ENCODE measurements around the gene VPS45.

Gene VPS45

GRCh38 chr1:150102986-150103385 lies 35.4 kb downstream of the VPS45 start:
- H3K4me1 ChIP-seq (ENCODE audit: insufficient read depth, low read length) = no peaks in the 10 kb centered on the region
- H3K27me3 ChIP-seq (ENCODE audit: control insufficient read depth in 1 of 2, insufficient read depth in 2 of 2, low read length in 2 of 2) = no peaks in the 10 kb centered on the region
- H3K9me3 ChIP-seq (ENCODE audit: low read length) = no peaks in the 10 kb centered on the region
- no peak overlapping the region for H3K4me3 ChIP-seq (ENCODE audit: low read depth in 1 of 2, low read length in 2 of 2)
- H3K36me3 ChIP-seq (ENCODE audit: insufficient read depth, low read length) = peaks cover 4% of the 10 kb centered on the region
- H3K27ac ChIP-seq (ENCODE audit: low read depth, low read length) = no peak overlapping the region
- no peak overlapping the region for H3K9ac ChIP-seq (ENCODE audit: low read length)

DNA sequence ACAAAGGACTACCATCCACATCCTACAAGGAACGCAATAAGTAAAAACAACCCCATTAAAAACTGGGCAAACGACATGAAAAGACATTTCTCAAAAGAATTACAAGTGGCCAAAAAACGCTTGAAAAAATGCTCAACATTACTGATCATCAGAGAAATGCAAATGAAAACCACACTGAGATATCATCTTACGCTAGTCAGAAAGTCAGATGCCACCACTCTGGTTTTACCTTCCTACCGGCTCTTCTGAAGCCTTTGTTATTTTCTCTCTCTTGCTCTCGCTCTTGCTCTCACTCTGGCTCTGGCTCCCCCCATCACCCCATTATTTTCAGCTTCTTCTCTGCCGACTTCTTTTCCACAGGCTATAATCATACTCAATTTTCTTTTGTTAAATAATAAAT lies 38.8 kb downstream of the VPS45 start:
- no peaks in the 10 kb centered on the region for H3K9me3 ChIP-seq (ENCODE audit: low read length)
- no peaks in the 10 kb centered on the region for H3K4me1 ChIP-seq (ENCODE audit: insufficient read depth, low read length)
- H3K27me3 ChIP-seq (ENCODE audit: control insufficient read depth in 1 of 2, insufficient read depth in 2 of 2, low read length in 2 of 2) = no peaks in the 10 kb centered on the region
- H3K4me3 ChIP-seq (ENCODE audit: low read depth in 1 of 2, low read length in 2 of 2) = no peak overlapping the region
- H3K9ac ChIP-seq (ENCODE audit: low read length) = no peak overlapping the region
- no peak overlapping the region for H3K27ac ChIP-seq (ENCODE audit: low read depth, low read length)
- H3K36me3 ChIP-seq (ENCODE audit: insufficient read depth, low read length) = no peaks in the 10 kb centered on the region

DNA sequence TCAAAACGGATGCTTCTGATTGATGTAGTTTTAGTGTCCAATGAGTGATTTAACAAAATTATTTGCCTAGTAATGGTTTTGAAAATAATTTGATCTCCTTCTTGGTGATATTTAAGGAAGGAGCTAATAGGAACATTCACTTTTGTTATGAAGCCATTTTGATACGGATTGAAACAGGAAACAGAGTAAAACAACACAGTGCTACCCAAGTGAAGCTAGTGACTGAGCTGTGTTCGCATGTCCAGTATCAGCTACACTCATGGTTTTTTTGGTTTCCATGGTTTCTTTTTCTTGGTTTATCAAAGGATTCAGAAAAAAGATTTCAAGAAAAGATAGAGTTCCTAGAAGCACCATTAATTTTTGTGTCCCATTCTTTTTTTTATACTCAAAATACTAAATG lies 42.0 kb downstream of the VPS45 start:
- Histone ChIP-seq H3K27ac (ENCODE audit: low read depth, low read length) (no peak overlapping the region), H3K27me3 (ENCODE audit: control insufficient read depth in 1 of 2, insufficient read depth in 2 of 2, low read length in 2 of 2) (no peaks in the 10 kb centered on the region), H3K9ac (ENCODE audit: low read length) (no peak overlapping the region), H3K4me3 (ENCODE audit: low read depth in 1 of 2, low read length in 2 of 2) (no peak overlapping the region), H3K36me3 (ENCODE audit: insufficient read depth, low read length) (peaks cover 8% of the 10 kb centered on the region), H3K4me1 (ENCODE audit: insufficient read depth, low read length) (no peaks in the 10 kb centered on the region), H3K9me3 (ENCODE audit: low read length) (no peaks in the 10 kb centered on the region)

GRCh38 chr1:150110116-150110515 lies 42.5 kb downstream of the VPS45 start:
- H3K4me1 ChIP-seq (ENCODE audit: insufficient read depth, low read length) = no peaks in the 10 kb centered on the region
- no peak overlapping the region for H3K4me3 ChIP-seq (ENCODE audit: low read depth in 1 of 2, low read length in 2 of 2)
- no peaks in the 10 kb centered on the region for H3K9me3 ChIP-seq (ENCODE audit: low read length)
- no peaks in the 10 kb centered on the region for H3K27me3 ChIP-seq (ENCODE audit: control insufficient read depth in 1 of 2, insufficient read depth in 2 of 2, low read length in 2 of 2)
- no peak overlapping the region for H3K9ac ChIP-seq (ENCODE audit: low read length)
- H3K27ac ChIP-seq (ENCODE audit: low read depth, low read length) = no peak overlapping the region
- peaks cover 8% of the 10 kb centered on the region for H3K36me3 ChIP-seq (ENCODE audit: insufficient read depth, low read length)

DNA sequence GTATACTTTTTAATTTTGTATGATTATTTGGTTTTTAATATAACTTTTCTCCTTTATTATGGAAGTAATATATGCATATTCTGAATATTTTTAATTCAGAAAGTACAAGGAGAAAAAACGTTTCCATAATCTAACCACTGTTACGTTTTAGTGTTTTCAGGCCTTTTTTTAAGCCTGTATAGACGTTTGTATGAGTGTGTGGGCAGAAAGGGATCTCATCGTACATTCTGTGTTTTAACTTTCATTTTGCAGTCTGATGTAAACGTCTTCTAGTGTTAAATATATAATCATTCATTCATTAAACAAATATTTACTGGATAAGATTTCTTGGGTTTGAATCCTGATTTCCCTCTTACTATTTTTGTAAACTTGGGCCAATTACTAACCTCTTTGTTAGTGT lies 44.1 kb downstream of the VPS45 start:
- Histone ChIP-seq H3K9me3 (ENCODE audit: low read length) (no peaks in the 10 kb centered on the region), H3K36me3 (ENCODE audit: insufficient read depth, low read length) (peaks cover 8% of the 10 kb centered on the region), H3K27ac (ENCODE audit: low read depth, low read length) (no peak overlapping the region), H3K27me3 (ENCODE audit: control insufficient read depth in 1 of 2, insufficient read depth in 2 of 2, low read length in 2 of 2) (no peaks in the 10 kb centered on the region), H3K9ac (ENCODE audit: low read length) (no peak overlapping the region), H3K4me3 (ENCODE audit: low read depth in 1 of 2, low read length in 2 of 2) (no peak overlapping the region), H3K4me1 (ENCODE audit: insufficient read depth, low read length) (no peaks in the 10 kb centered on the region)

GRCh38 chr1:150115121-150115520 lies 47.5 kb downstream of the VPS45 start:
- Histone ChIP-seq H3K27ac (ENCODE audit: low read depth, low read length) (no peak overlapping the region), H3K4me1 (ENCODE audit: insufficient read depth, low read length) (no peaks in the 10 kb centered on the region), H3K4me3 (ENCODE audit: low read depth in 1 of 2, low read length in 2 of 2) (no peak overlapping the region), H3K36me3 (ENCODE audit: insufficient read depth, low read length) (peaks cover 8% of the 10 kb centered on the region), H3K9me3 (ENCODE audit: low read length) (no peaks in the 10 kb centered on the region), H3K9ac (ENCODE audit: low read length) (no peak overlapping the region), H3K27me3 (ENCODE audit: control insufficient read depth in 1 of 2, insufficient read depth in 2 of 2, low read length in 2 of 2) (no peaks in the 10 kb centered on the region)

DNA sequence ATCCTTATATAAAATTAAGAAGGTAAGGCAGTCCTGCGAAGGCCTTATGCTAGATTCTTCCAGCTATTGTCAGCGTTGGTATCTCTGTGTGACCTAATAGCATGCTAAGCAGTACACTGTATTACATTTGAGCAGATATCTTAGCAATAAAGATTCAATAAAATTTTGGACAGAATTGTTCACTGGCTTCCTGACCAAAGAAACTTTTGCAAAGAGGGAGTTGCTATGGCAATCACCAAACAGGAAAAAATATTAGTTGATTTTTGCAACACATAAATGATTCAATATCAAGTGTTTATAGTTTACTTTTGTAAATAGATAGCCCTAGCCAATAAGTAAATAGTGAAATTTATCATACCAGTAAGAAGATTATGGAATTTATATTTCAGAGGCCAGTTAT lies 51.1 kb downstream of the VPS45 start:
- Histone ChIP-seq H3K27ac (ENCODE audit: low read depth, low read length) (no peak overlapping the region), H3K4me3 (ENCODE audit: low read depth in 1 of 2, low read length in 2 of 2) (no peak overlapping the region), H3K9ac (ENCODE audit: low read length) (no peak overlapping the region), H3K27me3 (ENCODE audit: control insufficient read depth in 1 of 2, insufficient read depth in 2 of 2, low read length in 2 of 2) (no peaks in the 10 kb centered on the region), H3K4me1 (ENCODE audit: insufficient read depth, low read length) (no peaks in the 10 kb centered on the region), H3K36me3 (ENCODE audit: insufficient read depth, low read length) (no peaks in the 10 kb centered on the region), H3K9me3 (ENCODE audit: low read length) (no peaks in the 10 kb centered on the region)

DNA sequence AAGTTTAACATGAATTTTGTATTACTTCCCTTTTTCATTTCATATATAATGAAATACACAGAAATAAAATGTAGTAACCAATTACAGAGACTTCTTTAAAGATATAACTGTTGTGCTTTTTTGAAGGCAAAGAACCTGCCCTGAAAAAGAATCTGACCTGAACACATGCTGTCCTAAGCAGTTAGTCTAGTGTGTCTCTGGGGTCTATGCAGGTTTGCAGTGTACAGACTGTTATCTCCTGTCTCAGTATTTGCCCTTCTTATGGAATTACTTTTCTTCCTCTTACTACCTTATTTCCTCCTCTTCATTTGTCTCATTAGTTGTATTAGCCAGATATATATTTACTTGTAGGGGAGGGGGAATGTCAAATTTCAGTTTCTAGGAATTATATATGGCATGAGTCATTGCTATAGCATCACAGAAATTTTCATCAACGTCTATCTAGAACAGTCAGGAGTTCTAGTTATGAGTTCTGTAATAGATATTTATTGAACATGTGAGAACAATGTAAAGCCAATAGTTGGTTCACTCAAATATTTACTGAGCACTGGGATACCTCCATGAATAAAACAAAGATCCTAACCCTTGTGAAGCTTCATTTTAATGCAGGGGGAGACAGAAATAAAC lies 53.8 kb downstream of the VPS45 start:
- no peaks in the 10 kb centered on the region for H3K4me1 ChIP-seq (ENCODE audit: insufficient read depth, low read length)

DNA sequence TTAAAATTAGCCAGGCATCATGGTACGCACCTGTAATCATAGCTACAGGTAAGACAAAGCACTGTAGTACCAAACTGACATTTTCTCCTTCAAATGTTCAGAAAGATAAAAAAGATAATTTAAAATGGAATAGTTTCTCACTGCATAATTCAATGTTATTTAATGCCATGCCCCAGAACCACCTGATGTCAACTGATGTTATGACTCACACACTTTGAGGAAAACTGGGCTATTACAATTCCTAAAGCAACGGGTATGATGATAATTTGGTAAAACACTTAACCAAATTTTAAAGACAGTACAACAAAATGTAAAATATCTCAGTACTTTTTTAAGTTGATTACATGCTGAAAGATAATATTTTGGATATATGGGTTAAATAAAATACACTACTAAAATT lies 59.2 kb downstream of the VPS45 start:
- H3K27ac ChIP-seq (ENCODE audit: low read depth, low read length) = no peak overlapping the region
- no peaks in the 10 kb centered on the region for H3K9me3 ChIP-seq (ENCODE audit: low read length)
- H3K9ac ChIP-seq (ENCODE audit: low read length) = no peak overlapping the region
- no peaks in the 10 kb centered on the region for H3K27me3 ChIP-seq (ENCODE audit: control insufficient read depth in 1 of 2, insufficient read depth in 2 of 2, low read length in 2 of 2)
- peaks cover 5% of the 10 kb centered on the region for H3K4me1 ChIP-seq (ENCODE audit: insufficient read depth, low read length)
- H3K4me3 ChIP-seq (ENCODE audit: low read depth in 1 of 2, low read length in 2 of 2) = no peak overlapping the region
- H3K36me3 ChIP-seq (ENCODE audit: insufficient read depth, low read length) = no peaks in the 10 kb centered on the region

More for the DNA sequence above, 53.8 kb downstream of the VPS45 start:
- no peaks in the 10 kb centered on the region for H3K9me3 ChIP-seq (ENCODE audit: low read length)
- H3K4me3 ChIP-seq (ENCODE audit: low read depth in 1 of 2, low read length in 2 of 2) = no peak overlapping the region
- no peak overlapping the region for H3K9ac ChIP-seq (ENCODE audit: low read length)
- H3K27me3 ChIP-seq (ENCODE audit: control insufficient read depth in 1 of 2, insufficient read depth in 2 of 2, low read length in 2 of 2) = no peaks in the 10 kb centered on the region
- no peaks in the 10 kb centered on the region for H3K36me3 ChIP-seq (ENCODE audit: insufficient read depth, low read length)
- H3K27ac ChIP-seq (ENCODE audit: low read depth, low read length) = no peak overlapping the region

GRCh38 chr1:150127464-150127863 lies 59.9 kb downstream of the VPS45 start:
- Histone ChIP-seq H3K27ac (ENCODE audit: low read depth, low read length) (no peak overlapping the region), H3K27me3 (ENCODE audit: control insufficient read depth in 1 of 2, insufficient read depth in 2 of 2, low read length in 2 of 2) (no peaks in the 10 kb centered on the region), H3K36me3 (ENCODE audit: insufficient read depth, low read length) (no peaks in the 10 kb centered on the region), H3K4me1 (ENCODE audit: insufficient read depth, low read length) (peaks cover 5% of the 10 kb centered on the region), H3K9me3 (ENCODE audit: low read length) (no peaks in the 10 kb centered on the region), H3K4me3 (ENCODE audit: low read depth in 1 of 2, low read length in 2 of 2) (no peak overlapping the region), H3K9ac (ENCODE audit: low read length) (no peak overlapping the region)

DNA sequence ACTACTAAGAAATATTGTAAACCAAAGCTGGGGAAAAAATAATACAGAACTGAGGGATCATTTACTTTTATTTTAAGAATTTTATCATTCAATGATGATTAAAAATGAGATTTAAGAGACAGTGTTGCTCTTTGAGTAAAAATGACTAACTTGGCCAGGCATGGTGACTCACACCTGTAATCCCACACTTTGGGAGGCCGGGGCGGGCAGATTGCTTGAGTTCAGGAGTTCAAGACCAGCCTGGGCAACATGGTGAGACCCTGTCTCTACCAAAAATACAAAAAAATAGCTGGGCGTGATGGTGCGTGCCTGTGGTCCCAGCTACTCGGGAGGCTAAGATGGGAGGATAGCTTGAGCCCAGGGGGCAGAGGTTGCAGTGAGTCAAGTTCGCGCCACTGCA lies 60.3 kb downstream of the VPS45 start:
- H3K9ac ChIP-seq (ENCODE audit: low read length) = no peak overlapping the region
- H3K9me3 ChIP-seq (ENCODE audit: low read length) = no peaks in the 10 kb centered on the region
- no peaks in the 10 kb centered on the region for H3K27me3 ChIP-seq (ENCODE audit: control insufficient read depth in 1 of 2, insufficient read depth in 2 of 2, low read length in 2 of 2)
- peaks cover 5% of the 10 kb centered on the region for H3K4me1 ChIP-seq (ENCODE audit: insufficient read depth, low read length)
- no peak overlapping the region for H3K4me3 ChIP-seq (ENCODE audit: low read depth in 1 of 2, low read length in 2 of 2)
- no peaks in the 10 kb centered on the region for H3K36me3 ChIP-seq (ENCODE audit: insufficient read depth, low read length)
- H3K27ac ChIP-seq (ENCODE audit: low read depth, low read length) = no peak overlapping the region

DNA sequence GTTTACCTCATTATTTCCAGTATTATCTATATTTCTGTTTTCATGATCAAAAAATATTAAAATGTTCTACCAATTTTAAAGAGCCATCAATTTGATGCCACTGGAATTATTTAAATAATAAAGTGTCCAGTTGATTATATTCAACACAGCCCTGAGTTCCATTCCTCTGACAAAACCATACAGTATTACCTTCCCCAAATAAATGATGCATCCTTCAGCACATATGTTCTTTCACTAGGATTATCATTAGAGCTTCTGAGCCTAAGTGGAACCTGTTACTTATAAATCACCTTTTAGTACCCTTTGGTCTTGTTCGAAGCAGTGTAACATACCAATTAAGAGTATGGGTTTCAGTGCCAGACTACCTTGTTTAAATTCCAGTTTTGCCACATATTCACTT lies 64.8 kb downstream of the VPS45 start:
- no peak overlapping the region for H3K27ac ChIP-seq (ENCODE audit: low read depth, low read length)
- no peak overlapping the region for H3K4me3 ChIP-seq (ENCODE audit: low read depth in 1 of 2, low read length in 2 of 2)
- no peaks in the 10 kb centered on the region for H3K27me3 ChIP-seq (ENCODE audit: control insufficient read depth in 1 of 2, insufficient read depth in 2 of 2, low read length in 2 of 2)
- H3K9me3 ChIP-seq (ENCODE audit: low read length) = no peaks in the 10 kb centered on the region
- H3K9ac ChIP-seq (ENCODE audit: low read length) = no peak overlapping the region
- H3K36me3 ChIP-seq (ENCODE audit: insufficient read depth, low read length) = no peaks in the 10 kb centered on the region
- H3K4me1 ChIP-seq (ENCODE audit: insufficient read depth, low read length) = peaks cover 5% of the 10 kb centered on the region
